ENCODE results near the gene NEK6.

The NEK6 gene

DNA sequence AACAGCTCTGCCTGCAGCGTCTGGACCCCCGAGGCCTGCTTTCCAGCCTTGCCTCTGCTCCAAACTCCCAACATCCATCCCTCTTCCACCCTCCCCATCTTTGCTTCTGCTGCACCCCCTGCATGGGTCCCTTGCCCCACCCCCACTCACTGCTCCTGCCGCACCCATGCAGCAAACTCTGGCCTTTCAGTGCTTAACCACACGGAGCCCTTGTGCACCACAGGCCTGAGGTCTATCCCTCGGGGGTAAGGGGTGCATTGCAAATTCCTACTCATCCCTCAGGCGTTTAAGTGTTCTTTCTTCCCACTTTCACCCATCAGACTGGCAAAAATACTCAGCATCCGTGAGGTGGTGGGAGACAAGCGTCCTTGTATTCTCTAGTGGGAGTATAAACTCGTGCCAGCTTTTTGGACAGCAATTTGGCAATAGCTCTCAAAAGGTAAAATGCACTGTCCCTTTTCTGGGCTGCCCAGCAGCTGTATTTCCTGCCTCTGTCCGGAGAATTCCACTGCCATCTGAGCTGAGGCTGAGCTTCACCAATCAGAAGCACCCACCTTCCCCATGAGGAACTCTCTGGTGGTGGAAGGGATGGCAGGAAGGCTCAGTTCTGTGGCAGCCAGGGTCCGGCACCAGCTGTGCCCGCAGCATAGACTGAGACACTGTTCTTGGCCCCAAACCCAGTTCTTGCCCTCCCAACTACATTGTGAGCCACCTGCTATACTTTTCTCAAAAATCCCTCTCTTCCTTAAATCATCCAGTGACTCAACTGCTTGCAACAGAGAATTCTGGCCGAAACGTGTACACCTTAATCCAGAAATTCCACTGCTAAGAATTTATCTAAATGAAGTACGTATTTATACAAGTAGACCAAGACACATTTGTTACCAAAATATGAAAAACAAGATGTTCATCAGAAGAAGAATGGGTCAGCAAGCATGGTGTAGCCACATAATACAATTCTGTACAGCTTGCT, 142.5 kb downstream of the NEK6 start:
- TF ChIP-seq, protein P1, sequence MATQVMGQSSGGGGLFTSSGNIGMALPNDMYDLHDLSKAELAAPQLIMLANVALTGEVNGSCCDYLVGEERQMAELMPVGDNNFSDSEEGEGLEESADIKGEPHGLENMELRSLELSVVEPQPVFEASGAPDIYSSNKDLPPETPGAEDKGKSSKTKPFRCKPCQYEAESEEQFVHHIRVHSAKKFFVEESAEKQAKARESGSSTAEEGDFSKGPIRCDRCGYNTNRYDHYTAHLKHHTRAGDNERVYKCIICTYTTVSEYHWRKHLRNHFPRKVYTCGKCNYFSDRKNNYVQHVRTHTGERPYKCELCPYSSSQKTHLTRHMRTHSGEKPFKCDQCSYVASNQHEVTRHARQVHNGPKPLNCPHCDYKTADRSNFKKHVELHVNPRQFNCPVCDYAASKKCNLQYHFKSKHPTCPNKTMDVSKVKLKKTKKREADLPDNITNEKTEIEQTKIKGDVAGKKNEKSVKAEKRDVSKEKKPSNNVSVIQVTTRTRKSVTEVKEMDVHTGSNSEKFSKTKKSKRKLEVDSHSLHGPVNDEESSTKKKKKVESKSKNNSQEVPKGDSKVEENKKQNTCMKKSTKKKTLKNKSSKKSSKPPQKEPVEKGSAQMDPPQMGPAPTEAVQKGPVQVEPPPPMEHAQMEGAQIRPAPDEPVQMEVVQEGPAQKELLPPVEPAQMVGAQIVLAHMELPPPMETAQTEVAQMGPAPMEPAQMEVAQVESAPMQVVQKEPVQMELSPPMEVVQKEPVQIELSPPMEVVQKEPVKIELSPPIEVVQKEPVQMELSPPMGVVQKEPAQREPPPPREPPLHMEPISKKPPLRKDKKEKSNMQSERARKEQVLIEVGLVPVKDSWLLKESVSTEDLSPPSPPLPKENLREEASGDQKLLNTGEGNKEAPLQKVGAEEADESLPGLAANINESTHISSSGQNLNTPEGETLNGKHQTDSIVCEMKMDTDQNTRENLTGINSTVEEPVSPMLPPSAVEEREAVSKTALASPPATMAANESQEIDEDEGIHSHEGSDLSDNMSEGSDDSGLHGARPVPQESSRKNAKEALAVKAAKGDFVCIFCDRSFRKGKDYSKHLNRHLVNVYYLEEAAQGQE (IDR thresholded peaks at IDR 0.05; ENCODE audit: insufficient read depth in 1 of 2, low read depth in 2 of 2, low read length in 2 of 2) = no peak
- TF ChIP-seq FOXP2 (optimal IDR thresholded peaks at IDR 0.05; ENCODE audit: borderline replicate concordance, extremely low read depth, extremely low read length, insufficient read depth) = no peak
- no peak for TF ChIP-seq SIN3A (IDR thresholded peaks at IDR 0.05; ENCODE audit: borderline replicate concordance, insufficient read depth, low read length)
- TF ChIP-seq POLR2AphosphoS5 (IDR thresholded peaks at IDR 0.05; ENCODE audit: low read depth, low read length) = no peak
- no peak for TF ChIP-seq TAF1 (IDR thresholded peaks at IDR 0.05; ENCODE audit: borderline replicate concordance, insufficient read depth, low read length)

Measured in PFSK-1 (cell line).